COLO668 (cell line): ENCODE results near the gene LOXL1.
"Not testable (repeated sequence)": the region's sequence is repeated elsewhere in the genome, so short reads cannot be mapped to it uniquely, and the experiment has no call there.

Experiments used
- DNase-seq: peaks from one replicate; lab custom pipeline; 2025; ENCODE audit not compliant: unreplicated experiment; lab: John Stamatoyannopoulos, UW

LOXL1 gene

DNA sequence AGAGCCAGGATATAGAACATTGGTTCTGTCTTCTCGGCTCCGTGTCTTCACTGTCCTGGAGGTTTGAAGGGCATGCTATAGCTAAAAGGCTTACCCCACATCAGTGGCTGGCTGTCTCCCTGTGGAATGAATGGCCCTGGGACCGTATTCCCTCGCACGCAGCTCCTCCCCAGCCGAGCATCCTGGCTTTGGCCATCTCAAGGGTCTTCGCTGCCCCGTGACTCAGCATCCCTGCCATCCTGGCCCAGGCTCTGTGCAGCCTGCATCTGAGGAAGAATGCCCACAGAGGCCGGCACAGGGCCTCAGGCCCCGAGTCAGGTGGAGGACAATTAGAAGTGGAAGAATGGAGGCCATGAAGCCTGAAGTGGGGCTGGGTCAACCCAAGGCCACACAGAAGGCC lies 11.0 kb downstream of the LOXL1 start:
- no peak for DNase-seq

GRCh38 chr15:73937726-73938125 lies 11.5 kb downstream of the LOXL1 start:
- DNase-seq: no peak

DNA sequence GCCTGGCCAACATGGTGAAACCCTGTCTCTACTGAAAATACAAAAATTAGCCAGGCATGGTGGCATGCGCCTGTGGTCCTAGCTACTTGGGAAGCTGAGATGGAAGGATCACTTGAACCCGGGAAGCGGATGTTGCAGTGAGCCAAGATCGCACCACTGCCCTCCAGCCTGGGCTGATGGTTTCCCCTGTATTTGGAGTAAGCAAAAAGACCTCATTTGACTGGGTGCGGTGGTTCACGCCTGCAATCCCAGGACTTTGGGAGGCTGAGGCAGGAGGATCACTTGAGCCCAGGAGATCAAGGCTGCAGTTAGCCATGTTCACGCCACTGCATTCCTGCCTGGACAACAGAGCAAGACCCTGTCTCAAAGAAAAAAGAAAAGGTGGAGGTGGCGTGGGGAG lies 12.3 kb downstream of the LOXL1 start:
- not testable (repeated sequence) for DNase-seq

DNA sequence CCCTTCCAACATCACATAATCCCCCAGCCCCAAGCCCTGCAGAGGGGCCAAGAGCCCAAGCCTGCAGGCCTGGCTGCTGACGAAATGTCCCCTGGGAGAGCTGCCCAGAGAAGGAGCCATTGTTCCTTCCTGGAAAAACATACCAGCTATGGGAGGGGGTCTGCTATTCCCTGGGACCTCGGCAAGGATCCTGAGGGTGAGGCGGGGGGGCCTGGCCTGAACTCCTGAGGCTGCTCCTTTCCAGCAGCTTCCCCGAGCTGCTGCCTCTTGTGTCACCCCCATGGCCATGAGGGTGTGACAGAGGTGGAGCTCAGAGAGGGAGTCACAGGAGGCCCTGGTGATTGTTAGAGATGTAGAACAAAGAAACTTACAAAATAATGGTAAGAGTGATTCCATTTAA lies 12.9 kb downstream of the LOXL1 start:
- no peak for DNase-seq

DNA sequence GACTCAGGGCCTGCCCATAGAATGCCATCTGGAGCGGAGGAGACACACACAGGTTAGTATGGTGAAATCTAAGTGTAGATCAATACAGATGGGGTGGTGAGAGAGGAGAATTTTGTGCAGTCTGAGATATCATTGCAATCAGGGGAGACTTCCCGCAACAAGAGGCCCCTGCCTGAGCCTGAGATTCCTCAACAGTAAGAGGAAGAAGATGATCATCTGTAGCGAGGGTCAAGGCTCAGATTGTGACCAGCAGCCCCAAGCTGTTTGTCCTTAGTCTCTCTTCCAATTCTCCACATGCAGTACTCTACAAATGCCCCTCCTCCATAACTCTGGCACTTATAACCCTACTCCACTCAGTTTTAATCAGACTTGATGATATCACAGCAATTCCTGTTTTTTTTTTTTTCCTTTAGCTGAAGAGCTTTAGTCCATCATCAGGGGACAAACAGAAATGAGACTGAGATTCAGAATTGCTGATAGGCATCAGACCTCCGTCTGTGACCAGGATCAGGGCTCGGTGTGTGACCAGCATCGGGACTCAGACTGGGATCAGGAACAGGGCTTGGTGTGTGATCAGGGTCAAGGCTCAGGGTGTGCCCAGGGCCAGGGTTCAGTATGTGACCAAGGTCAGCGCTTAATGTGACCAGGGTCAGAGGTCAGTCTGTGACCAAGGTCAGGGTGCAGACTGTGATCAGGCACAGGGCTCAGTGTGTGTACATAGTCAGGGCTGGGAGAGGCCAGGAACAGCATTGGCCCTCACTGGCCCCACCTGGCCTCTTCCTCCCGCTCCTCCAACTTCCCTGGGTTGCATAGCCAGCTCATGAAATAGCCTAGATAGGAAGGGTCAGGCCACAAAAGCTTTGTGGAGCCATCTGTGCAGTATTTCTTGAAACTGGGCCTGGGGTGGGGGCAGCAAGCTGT lies 14.1 kb downstream of the LOXL1 start:
- no peak for DNase-seq

GRCh38 chr15:73941044-73941443 lies 14.8 kb downstream of the LOXL1 start:
- DNase-seq: no peak

GRCh38 chr15:73941449-73941848 lies 15.2 kb downstream of the LOXL1 start:
- DNase-seq: no peak

DNA sequence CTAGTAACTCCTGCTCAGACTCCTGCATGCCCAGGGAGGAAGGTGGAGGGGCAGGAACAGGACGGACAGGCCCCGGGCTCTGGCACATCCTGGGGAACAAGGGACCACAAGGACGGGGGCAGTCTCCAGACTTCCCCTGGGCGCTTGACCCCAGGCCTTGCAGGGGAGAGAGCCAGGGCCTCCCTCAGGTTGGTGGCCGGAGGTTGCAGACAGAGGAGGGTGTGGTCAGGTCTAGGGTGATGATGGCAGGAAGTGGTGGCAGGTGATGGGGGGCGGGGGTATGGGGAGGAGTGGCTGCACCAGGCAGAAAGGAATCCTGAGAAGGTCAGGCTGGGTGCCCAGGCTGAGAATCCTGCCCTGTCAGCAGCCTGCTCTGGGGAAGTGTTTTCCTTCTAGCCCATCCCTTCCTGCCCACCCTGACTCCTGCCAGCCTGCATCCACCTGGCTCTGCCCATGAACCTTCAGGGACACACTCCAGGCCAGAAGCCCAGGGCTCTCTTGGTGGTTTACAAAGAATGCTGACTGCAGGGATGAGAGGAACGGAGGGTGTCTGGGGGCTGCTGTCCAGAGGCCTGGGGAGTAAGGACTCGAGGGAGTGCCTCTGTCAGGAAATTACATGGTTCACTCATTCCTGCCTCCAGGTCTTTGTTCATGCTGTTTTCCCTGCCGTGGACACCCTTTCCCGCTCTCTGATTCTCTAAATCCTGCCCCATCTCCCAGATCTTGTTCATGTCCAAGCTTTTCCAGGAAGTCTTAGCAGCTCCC lies 15.8 kb downstream of the LOXL1 start:
- no peak for DNase-seq

GRCh38 chr15:73942751-73943270 lies 16.5 kb downstream of the LOXL1 start:
- no peak for DNase-seq

GRCh38 chr15:73944161-73945129 lies 18.2 kb downstream of the LOXL1 start:
- DNase-seq: no peak

DNA sequence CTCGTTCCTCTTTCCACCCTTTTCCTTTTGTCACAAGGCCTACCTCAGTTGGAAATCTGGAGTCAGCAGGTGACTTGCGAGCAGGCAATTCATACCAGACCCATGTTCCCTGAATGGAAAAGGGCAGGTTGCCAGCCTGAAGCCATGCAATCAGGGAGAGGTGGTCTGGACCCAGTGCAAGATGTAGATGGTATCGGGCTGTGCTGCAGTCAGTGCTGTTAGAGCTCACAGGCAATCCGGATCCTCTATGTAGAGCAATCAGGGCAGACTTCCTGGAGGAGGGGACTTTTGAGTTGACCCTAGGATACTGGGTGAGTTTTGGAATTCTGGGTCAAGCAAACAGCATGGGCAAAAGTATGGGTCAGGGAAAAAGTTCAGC lies 18.9 kb downstream of the LOXL1 start:
- no peak for DNase-seq

DNA sequence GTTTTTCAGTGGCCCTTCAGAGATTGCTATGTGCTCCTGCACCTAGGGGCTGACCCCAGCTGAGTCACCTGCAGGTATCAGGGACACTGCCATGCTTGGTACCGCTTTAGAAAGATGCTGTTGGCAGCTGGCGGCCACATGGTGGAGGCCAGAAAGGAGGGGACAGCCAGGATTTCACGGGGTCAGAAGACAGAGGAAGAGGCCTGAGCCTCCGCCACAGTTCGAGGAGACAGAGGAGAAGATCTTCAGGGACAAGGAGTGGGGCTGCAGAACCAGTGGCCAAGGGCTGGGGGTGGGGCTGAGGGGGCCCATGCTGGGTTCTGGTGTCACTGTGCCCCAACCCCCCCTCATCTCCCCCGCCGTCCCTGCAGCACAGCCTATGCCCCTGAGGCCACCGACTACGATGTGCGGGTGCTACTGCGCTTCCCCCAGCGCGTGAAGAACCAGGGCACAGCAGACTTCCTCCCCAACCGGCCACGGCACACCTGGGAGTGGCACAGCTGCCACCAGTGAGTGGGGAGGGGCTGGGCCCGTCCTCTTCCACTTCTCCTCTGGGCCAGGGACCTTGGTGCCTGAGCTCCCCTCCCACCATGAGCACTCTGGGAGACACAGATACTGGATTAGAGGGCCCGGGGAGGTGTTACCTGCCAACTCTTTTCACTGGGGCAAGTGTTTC lies 19.9 kb downstream of the LOXL1 start:
- no peak for DNase-seq

DNA sequence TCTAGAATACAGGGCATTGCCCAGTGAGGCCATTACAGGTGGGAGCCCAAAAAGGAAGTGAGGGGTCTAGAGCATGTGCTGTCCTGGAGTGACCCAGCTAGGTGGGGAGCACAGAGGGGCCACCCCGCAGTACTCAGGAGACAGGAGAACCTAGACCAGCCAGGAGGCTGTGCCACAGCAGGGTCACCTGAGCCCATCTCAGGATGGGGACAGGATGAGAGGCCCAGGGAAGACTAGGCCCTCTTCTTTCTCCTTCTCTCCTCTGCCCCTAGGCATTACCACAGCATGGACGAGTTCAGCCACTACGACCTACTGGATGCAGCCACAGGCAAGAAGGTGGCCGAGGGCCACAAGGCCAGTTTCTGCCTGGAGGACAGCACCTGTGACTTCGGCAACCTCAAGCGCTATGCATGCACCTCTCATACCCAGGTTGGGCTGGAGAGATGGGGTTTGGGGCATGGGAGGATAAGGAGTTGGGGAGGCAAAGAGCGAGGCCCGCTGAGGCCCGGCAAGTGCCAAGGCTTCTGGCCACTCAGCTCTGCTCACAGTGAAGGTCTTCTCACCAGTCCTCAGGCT lies 20.6 kb downstream of the LOXL1 start:
- DNase-seq: no peak

- no peak for DNase-seq
Observed at GRCh38 chr15:73947651-73948050, 21.4 kb downstream of the LOXL1 start.

DNA sequence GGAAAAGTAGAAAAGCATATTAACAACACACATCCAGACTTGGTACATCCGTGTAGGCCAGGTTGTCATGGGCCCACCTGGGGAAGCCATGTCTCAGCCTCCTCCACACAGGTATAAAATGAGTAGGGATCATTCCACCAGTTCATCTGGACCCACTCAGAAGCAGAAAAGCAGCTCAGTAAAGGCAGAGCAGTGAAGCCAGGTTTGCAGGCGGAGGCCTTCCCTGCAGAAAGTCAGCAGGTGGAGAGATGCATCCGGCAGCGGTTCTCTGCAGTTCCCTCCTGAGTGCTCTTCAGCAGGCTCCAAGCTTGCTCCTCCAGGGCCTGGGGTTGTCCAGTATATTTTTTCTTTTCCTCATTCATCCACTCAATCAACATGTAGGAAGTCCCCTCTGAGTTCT lies 22.1 kb downstream of the LOXL1 start:
- no peak for DNase-seq

DNA sequence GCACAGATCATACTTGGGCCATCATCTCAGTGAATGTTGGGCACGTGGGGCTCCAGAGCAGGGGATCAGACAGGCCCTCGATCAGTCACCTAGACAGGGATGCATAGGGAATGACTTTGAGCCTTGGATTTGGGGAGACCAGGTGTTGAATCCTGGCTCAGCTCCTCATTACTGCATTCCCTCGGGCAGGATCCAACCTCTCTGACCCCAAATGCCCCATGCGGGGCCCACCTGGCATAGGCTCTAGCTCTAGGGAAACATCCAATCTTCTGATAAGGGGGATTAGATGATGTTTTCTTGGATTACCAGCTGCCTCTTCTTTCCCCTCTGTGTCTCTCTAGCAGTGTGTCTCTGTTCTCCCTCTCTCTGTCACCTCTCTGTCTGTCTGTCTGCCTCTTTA lies 22.7 kb downstream of the LOXL1 start:
- no peak for DNase-seq

DNA sequence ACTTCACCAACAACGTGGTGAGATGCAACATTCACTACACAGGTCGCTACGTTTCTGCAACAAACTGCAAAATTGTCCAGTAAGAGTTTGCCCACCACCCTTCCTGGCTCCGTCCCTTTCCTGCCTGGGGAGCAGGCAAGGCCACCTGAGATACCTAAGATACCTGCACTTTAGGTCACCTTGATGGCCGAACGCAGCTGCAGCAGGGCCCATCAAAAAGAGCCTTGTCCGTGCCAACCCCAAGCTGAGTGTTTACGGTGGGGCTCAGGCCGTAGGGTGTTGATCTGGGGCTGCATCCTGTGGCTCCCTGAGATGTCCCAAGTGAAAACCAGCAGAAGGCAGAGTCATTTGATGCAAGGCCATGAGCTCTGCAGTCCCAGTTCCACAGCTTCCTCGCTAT lies 23.2 kb downstream of the LOXL1 start:
- no peak for DNase-seq

DNA sequence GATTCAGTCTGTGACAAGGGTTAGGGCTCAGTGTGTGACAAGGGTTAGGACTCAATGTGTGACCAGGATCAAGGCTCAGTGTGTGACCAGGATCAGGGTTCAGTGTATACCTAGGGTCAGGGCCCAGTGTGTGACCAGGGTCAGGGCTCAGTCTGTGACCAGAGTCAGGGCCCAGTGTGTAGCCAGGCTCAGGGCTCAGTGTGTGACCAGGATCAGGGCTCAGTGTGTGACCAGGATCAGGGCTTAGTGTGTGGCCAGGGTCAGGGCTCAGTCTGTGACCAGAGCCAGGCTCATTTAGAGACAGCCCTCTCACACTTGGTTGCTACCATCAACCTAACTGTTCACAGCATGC lies 24.2 kb downstream of the LOXL1 start:
- no peak for DNase-seq

GRCh38 chr15:73950831-73951561 lies 24.7 kb downstream of the LOXL1 start:
- DNase-seq: peak; percentile 70
